HG02870 (cell line): ENCODE results near the gene SEC24C.

Experiments used
- ATAC-seq: cut with Tn5 transposase; IDR thresholded peaks from one replicate; pipeline ENCODE4 v1.9.1; 2021; ENCODE audit warnings: mild to moderate bottlenecking, moderate library complexity; ENCODE audit not compliant: unreplicated experiment

The SEC24C gene

DNA sequence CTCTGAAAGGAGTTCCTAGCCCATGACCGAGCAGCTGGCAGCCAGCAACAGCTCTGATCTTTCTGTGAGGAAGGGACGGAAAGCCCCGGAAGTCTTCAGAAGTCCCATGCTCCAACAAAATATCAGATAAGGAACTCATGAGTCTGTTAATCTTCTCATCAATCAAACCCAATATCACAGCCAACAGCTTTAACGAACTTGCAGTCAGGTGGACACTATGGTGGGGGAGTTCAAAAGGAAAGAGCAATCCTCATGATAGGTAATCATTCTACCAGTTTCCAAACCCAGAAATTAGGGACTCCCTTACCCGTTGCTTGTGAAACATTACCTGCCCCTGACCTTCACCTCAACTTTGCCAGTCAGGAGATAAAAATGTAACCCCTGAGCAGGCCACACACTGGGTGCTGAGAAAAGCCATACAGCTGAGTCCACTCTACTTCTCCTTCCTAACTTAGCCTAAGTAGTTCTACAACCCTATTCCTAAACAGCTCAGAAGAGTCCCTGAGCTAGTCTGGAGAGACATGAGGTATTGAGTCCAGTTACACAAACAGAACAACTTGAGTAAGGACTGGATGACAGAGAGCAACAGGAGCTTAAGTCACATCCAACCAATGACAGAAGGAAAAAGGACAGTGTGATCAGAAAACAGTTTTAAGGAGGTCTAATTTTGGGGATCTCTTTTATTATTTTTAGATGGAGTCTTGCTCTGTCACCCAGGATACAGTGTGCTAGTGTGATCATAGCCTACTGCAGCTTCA, 65.1 kb downstream of the SEC24C start:
- no peak for ATAC-seq

DNA sequence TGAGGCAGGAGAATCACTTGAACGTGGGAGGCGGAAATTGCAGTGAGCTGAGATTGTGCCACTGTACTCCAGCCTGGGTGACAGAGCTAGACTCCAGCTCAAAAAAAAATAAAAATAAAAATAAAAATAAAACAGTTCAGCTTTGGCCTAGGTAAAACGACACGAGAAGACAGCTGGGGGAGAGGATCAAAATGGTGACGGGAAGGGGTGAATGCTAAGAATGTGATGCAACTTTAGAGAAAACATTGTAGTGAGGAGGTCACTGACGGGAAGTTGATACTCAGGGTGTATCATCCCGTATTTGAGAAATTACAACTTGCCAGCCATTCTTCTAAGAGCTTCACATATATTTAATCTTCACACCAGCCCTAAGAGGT, 66.2 kb downstream of the SEC24C start:
- ATAC-seq = no peak

- peak; percentile 31 for ATAC-seq
These were observed 66.7 kb downstream of the SEC24C start for GRCh38 chr10:73810735-73811465.

DNA sequence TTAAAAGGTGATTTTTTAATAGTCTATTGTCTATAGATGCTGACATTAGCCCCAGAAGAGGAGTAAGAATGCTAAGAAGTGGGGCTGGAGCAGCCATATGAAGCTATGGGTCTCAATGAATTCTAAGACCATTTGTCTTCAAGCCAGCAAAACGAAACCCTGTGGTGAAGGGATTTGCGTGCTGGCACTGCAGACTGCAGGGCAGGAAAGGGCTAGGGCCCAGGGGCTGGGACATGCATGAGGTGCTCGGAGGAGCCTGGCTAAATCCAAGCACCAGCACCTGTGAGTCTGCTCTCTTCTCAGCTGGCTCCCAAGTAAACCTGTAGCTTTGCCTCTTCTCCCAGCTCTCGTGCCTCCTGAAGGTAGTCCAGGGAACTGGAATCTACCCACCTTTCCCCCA, 68.5 kb downstream of the SEC24C start:
- ATAC-seq = no peak

GRCh38 chr10:73813333-73813732, 69.2 kb downstream of the SEC24C start:
- no peak for ATAC-seq

GRCh38 chr10:73814276-73814895, 70.2 kb downstream of the SEC24C start:
- ATAC-seq = no peak

DNA sequence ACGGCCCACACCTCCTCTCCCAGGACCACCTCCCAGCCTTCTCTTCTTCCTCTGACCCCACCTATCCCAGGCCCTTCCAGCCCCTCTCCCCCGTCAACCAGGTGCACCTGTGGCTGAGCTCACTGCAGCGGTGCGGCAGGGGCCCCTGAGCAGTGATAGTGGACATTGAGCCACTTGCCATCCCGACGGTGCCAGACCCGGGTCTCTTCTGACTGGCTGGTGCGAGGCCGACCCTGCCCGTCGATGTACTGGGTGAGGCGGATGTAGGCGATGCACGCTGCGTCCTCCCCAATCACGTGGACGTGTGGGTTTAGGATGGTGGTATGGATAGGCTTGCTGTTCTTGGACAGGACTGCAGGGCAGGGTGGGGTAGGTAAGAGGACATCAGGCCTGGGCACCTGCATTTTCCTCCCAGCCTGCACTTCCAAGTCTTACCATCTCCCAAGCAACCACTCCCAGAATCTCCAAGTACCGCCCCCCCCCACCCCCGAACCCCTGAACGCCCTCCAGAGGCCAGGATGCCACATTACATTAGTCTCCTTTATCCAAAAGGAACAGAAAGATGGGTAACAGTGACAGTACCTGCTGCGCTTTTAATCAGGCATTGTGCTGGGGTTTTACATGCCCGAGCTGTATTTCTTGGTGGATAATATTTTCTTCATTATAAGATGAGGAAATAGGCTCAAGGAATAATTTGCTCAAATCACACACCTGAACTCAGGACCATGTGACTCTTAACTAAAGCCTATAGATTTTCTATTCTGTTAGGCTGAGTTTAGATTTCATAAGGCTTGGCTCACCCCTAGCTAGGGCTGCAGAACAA, 70.9 kb downstream of the SEC24C start:
- ATAC-seq = no peak

DNA sequence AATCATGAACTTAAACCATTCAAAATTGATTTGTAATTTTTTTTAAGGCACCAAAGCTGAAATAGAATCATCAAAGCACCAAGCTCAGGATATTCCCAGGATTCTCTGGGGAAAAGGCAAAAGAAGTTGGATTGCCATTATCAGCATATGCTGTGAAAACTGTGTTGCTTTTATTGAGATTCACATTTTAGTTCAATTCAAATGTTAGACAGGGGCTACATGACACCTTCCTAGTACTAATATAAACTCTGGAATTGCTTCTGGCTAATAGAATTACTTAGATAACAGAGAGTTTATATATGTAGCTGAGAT, 71.5 kb downstream of the SEC24C start:
- no peak for ATAC-seq

DNA sequence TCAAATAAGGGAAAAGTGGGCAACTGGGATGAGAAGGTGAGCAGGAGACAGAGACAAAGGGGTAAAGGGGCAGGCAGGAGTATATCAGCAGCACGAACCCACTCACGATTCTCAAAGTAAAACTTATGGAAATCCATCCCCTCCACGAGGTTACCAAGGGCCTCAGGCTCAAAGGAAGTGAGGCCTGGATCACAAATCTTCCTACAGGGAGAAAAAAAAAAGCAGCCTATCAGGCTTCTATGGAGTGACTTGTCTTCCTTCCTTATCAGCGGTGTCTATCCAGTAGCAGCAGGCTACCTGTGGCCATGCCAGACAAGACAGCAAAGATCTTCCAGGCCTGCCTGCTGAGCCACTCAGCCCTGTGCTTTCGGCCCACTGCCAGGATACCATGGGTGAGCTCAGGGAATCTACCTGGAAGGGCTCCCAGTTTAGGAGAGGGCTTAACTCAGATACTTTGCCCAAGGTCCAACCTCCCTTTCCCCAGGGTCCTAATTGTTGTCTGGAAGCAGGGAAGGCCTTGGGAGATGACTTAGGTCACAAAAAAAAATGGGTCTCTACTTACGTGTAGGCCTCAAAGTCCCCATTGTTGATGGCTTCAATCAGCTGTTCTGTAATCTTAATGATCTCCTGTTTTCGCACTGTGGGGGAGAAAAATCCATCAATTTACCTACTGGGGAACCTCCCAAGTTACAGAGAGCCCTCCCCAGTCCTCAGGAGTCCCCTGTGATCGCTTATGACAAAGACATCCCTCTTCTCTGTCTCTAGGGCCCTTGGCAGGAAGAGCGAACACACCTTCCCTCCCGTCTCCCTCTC, 73.0 kb downstream of the SEC24C start:
- no peak for ATAC-seq

DNA sequence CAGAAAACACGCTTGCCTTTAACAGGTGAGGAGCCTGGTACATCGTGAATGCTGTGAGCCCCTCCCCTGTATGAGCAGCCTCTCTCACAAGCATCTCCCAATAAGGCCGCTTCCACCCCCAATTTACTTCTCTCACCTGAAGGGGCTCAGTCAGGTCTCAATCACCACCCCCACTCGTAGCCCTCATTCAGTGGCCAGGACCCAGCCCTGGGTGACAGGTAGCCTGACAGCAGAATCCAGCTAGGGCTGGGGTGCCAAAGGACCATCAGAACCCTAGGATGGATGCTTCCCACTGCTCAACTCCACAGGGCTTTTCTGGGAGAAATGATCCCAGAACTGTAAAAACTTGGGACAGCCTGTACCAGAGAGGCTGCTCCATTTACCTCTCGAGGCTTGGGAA, 73.7 kb downstream of the SEC24C start:
- ATAC-seq = no peak

- ATAC-seq = no peak
These were observed 74.2 kb downstream of the SEC24C start for GRCh38 chr10:73818402-73818801.

DNA sequence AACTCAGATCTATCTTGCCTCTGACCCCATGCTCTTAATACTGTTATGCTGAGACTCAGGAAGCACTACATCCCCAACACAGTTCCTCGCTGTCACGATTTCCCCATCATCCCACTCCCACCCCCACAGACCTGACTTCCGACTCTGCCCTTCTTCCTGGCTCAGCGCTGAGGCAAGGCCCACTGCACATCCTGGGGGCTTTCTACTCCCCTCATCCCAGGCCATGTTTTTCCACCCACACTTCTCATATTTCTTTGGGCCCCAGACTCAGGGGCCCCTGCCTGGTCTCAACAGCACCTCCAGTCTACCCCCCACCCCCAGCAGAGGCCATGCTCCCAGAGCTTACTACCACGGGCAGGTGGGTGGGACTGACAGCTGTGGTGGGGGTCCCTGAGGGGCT, 74.9 kb downstream of the SEC24C start:
- ATAC-seq = no peak

DNA sequence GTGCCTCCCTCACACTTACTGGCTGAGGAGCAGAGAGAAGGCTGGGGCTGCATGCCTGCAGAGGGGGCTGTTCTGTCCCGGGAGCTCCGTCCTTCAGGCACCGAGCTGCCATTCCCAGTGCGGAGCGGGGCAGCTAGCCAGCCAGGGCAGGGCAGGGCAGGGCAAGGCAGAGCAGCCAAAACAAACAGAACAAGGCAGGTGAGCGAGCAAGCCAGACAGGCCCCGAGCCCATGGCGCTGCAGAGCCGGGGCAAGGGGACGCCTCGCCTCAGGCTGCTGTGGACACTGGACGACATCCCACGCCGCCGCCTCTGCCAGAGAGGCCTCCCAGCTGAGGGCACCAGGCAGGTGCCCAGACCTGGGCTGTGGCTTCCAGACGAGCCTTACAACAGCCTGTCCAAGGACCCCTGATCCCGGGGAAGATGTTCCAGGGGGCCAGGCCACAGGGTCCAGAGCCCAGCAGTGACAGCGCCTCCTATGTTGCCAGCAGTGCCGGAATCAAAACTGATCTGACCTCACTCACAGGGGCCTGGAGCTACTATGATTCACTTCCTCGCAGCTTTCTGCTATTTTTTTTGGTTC, 75.4 kb downstream of the SEC24C start:
- ATAC-seq = no peak
